ENCODE data around the gene RPS18.

- TF ChIP-seq, protein P1, sequence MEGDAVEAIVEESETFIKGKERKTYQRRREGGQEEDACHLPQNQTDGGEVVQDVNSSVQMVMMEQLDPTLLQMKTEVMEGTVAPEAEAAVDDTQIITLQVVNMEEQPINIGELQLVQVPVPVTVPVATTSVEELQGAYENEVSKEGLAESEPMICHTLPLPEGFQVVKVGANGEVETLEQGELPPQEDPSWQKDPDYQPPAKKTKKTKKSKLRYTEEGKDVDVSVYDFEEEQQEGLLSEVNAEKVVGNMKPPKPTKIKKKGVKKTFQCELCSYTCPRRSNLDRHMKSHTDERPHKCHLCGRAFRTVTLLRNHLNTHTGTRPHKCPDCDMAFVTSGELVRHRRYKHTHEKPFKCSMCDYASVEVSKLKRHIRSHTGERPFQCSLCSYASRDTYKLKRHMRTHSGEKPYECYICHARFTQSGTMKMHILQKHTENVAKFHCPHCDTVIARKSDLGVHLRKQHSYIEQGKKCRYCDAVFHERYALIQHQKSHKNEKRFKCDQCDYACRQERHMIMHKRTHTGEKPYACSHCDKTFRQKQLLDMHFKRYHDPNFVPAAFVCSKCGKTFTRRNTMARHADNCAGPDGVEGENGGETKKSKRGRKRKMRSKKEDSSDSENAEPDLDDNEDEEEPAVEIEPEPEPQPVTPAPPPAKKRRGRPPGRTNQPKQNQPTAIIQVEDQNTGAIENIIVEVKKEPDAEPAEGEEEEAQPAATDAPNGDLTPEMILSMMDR (IDR thresholded peaks at IDR 0.05): no peak
- no peak for TF ChIP-seq POLR2A (IDR thresholded peaks at IDR 0.05; ENCODE audit: low read depth)
Observed at GRCh38 chr6:33236852-33237251, 35.0 kb upstream of the RPS18 start.

Data from esophagus muscularis mucosa (tissue), 3 donors.